ENCODE data around the gene HPS3.
"Not testable (repeated sequence)": the region's sequence is repeated elsewhere in the genome, so short reads cannot be mapped to it uniquely, and the experiment has no call there.

The HPS3 gene

GRCh38 chr3:149129326-149130205 lies at the start of gene HPS3:
TSS of gene HPS3 (plus strand) at chr3:149129638. CDS start at chr3:149129724, 86 bp downstream.
- in situ Hi-C loops (cut with MboI; ENCODE audit: low sequenced_read_pairs), result no loop called here

- in situ Hi-C loops (cut with MboI; ENCODE audit: low sequenced_read_pairs), result no loop called here
These were observed 49.3 kb upstream of the HPS3 start for GRCh38 chr3:149080011-149080698.

- in situ Hi-C loops (cut with MboI; ENCODE audit: low sequenced_read_pairs), result no loop called here
These were observed 48.7 kb upstream of the HPS3 start for GRCh38 chr3:149080699-149081091.

GRCh38 chr3:149081772-149082171 lies 47.7 kb upstream of the HPS3 start:
- in situ Hi-C loops (cut with MboI; ENCODE audit: low sequenced_read_pairs), result no loop called here

GRCh38 chr3:149085828-149086231 lies 43.6 kb upstream of the HPS3 start:
- in situ Hi-C loops (cut with MboI; ENCODE audit: low sequenced_read_pairs), result no loop called here

GRCh38 chr3:149086232-149086988 lies 43.0 kb upstream of the HPS3 start, which contains the start of gene HLTF:
TSS of gene HLTF (minus strand) at chr3:149086533. CDS start at chr3:149086336, 197 bp downstream.
- in situ Hi-C loops (cut with MboI; ENCODE audit: low sequenced_read_pairs), result no loop called here

GRCh38 chr3:149087208-149087607 lies 42.2 kb upstream of the HPS3 start:
- in situ Hi-C loops (cut with MboI; ENCODE audit: low sequenced_read_pairs), result no loop called here

GRCh38 chr3:149089395-149089794 lies 40.0 kb upstream of the HPS3 start:
- in situ Hi-C loops (cut with MboI; ENCODE audit: low sequenced_read_pairs), result no loop called here

GRCh38 chr3:149090461-149090860 lies 39.0 kb upstream of the HPS3 start:
- in situ Hi-C loops (cut with MboI; ENCODE audit: low sequenced_read_pairs), result no loop called here

GRCh38 chr3:149090907-149091306 lies 38.5 kb upstream of the HPS3 start:
- in situ Hi-C loops (cut with MboI; ENCODE audit: low sequenced_read_pairs), result no loop called here

GRCh38 chr3:149091983-149092382 lies 37.5 kb upstream of the HPS3 start:
- in situ Hi-C loops (cut with MboI; ENCODE audit: low sequenced_read_pairs), result no loop called here

GRCh38 chr3:149095487-149095886 lies 34.0 kb upstream of the HPS3 start:
- in situ Hi-C loops (cut with MboI; ENCODE audit: low sequenced_read_pairs), result no loop called here

- in situ Hi-C loops (cut with MboI; ENCODE audit: low sequenced_read_pairs), result not testable (repeated sequence)
These were observed 31.5 kb upstream of the HPS3 start for GRCh38 chr3:149097987-149098386.

- in situ Hi-C loops (cut with MboI; ENCODE audit: low sequenced_read_pairs), result loop anchor here (25.0 kb wide), 1 partner anchor 386 kb away; no protein-coding TSS in a partner anchor
These were observed 28.3 kb upstream of the HPS3 start for GRCh38 chr3:149101154-149101553.

GRCh38 chr3:149101641-149102040 lies 27.8 kb upstream of the HPS3 start:
- in situ Hi-C loops (cut with MboI; ENCODE audit: low sequenced_read_pairs), result loop anchor here (25.0 kb wide), 1 partner anchor 386 kb away; no protein-coding TSS in a partner anchor

- in situ Hi-C loops (cut with MboI; ENCODE audit: low sequenced_read_pairs), result loop anchor here (25.0 kb wide), 1 partner anchor 383 kb away; no protein-coding TSS in a partner anchor
These were observed 25.0 kb upstream of the HPS3 start for GRCh38 chr3:149104484-149104883.

- in situ Hi-C loops (cut with MboI; ENCODE audit: low sequenced_read_pairs), result loop anchor here (10.0 to 25.0 kb wide), 2 partner anchors 160 to 373 kb away; no protein-coding TSS in a partner anchor
These were observed 15.0 kb upstream of the HPS3 start for GRCh38 chr3:149114458-149114857.

GRCh38 chr3:149115114-149115513 lies 14.3 kb upstream of the HPS3 start:
- in situ Hi-C loops (cut with MboI; ENCODE audit: low sequenced_read_pairs), result loop anchor here (10.0 to 25.0 kb wide), 2 partner anchors 160 to 372 kb away; no protein-coding TSS in a partner anchor

GRCh38 chr3:149118724-149119123 lies 10.7 kb upstream of the HPS3 start:
- in situ Hi-C loops (cut with MboI; ENCODE audit: low sequenced_read_pairs), result loop anchor here (10.0 to 25.0 kb wide), 2 partner anchors 156 to 369 kb away; no protein-coding TSS in a partner anchor

- in situ Hi-C loops (cut with MboI; ENCODE audit: low sequenced_read_pairs), result loop anchor here (10.0 to 25.0 kb wide), 2 partner anchors 155 to 368 kb away; no protein-coding TSS in a partner anchor
These were observed 10.0 kb upstream of the HPS3 start for GRCh38 chr3:149119466-149119865.

Measured in HL-60/S4 treated with retinoic acid at 250 ng/mL for 4 days and 3 days (cell line).